22Rv1 (cell line): ENCODE data around the gene KIAA1671.

Experiments used
- H3K27ac ChIP-seq: fragments of 450-650 bp; 2 replicates; pipeline ENCODE4 v1.5.1; 2017
- ZFX ChIP-seq: fragments of 450-650 bp; IDR thresholded peaks from 2 replicates; pipeline ENCODE4 v1.6.1; 2017; ENCODE audit warnings: antibody characterized with exemption, borderline replicate concordance
- TF ChIP-seq, protein P1 (sequence below): fragments of 450-650 bp; IDR thresholded peaks from 2 replicates; pipeline ENCODE4 v1.5.1; 2017; ENCODE audit warnings: mild to moderate bottlenecking

Gene KIAA1671

DNA sequence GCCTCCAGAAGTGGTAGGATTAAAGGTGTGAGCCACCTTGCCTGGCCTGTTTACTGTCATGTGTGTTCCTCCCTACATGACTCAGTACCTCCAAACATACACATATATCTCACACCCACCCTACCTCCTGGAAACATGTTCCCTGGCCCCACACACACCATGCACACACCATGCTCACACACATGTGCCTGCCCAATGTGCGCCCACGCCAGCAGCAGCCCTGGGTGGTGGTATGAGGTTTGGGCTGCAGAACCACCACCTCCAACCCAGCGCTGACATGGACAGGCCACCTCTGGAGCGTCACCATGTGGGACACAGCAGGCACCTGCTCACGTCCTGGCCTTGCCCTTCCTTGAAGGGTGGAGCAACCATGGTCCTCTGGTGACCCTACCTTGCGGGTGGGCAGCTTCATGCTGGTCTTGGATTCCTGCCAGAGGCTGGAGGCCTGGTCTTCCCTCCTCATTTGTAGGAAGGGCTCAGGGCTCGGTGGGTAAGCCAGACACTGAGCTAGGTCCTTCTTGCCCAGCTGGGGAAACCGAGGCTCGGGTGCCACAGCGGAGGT, 37.9 kb downstream of the KIAA1671 start:
- no peak overlapping the region for H3K27ac ChIP-seq
- no peak for TF ChIP-seq ZFX
- TF ChIP-seq, protein P1, sequence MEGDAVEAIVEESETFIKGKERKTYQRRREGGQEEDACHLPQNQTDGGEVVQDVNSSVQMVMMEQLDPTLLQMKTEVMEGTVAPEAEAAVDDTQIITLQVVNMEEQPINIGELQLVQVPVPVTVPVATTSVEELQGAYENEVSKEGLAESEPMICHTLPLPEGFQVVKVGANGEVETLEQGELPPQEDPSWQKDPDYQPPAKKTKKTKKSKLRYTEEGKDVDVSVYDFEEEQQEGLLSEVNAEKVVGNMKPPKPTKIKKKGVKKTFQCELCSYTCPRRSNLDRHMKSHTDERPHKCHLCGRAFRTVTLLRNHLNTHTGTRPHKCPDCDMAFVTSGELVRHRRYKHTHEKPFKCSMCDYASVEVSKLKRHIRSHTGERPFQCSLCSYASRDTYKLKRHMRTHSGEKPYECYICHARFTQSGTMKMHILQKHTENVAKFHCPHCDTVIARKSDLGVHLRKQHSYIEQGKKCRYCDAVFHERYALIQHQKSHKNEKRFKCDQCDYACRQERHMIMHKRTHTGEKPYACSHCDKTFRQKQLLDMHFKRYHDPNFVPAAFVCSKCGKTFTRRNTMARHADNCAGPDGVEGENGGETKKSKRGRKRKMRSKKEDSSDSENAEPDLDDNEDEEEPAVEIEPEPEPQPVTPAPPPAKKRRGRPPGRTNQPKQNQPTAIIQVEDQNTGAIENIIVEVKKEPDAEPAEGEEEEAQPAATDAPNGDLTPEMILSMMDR = no peak

GRCh38 chr22:24992946-24993345, 40.4 kb downstream of the KIAA1671 start:
- no peak overlapping the region; the same call in 1 of the 2 replicates for H3K27ac ChIP-seq
- TF ChIP-seq ZFX = no peak
- TF ChIP-seq, protein P1 = no peak

DNA sequence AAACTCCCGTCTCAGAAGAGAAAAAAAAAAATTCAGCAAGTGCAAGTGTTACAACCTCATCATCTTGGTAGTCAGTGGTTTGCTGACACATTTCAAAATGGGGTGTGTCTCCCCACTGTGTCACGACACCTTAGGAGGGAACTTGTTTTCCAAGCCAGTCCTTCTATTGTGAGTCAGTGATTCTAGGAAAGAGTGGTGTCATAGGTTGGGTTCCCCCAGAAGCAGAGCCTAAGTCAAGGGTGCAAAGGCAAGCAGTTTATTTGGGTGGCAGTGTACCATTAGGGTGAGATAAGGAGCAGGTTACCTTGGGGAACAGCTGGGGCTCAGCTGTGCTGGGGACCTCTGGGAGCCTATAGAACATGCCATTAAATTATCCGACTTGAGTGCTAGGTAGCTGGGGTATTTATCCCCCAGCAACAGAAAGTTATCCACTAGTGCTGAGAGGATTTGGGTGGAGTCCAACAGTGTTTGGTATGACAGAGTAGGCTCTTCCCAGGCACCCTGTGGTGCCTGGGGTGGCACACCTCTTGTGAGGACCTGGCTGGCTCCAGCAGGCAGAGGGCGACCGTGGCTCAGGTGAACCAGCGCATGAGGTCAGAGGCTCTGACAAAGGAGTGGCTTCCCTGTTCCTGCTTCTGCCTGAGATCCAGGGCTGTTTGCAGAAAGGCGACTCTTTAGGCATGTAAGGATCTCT, 41.7 kb downstream of the KIAA1671 start:
- peak overlapping the region; percentile 31; the same call in 1 of the 2 replicates for H3K27ac ChIP-seq
- no peak for TF ChIP-seq ZFX
- TF ChIP-seq, protein P1 = peak; percentile 67

GRCh38 chr22:24995649-24996180, 43.2 kb downstream of the KIAA1671 start:
- TF ChIP-seq, protein P1 = no peak
- TF ChIP-seq ZFX = no peak
- H3K27ac ChIP-seq = peak overlapping the region; percentile 82

- H3K27ac ChIP-seq = peak overlapping the region; percentile 82
These were observed 44.0 kb downstream of the KIAA1671 start for GRCh38 chr22:24996420-24996952.

GRCh38 chr22:24997023-24997422, 44.5 kb downstream of the KIAA1671 start:
- H3K27ac ChIP-seq = peak overlapping the region; percentile 82
- TF ChIP-seq, protein P1 = no peak
- TF ChIP-seq ZFX = no peak

More at GRCh38 chr22:24996420-24996952, 44.0 kb downstream of the KIAA1671 start:
- TF ChIP-seq ZFX = no peak

DNA sequence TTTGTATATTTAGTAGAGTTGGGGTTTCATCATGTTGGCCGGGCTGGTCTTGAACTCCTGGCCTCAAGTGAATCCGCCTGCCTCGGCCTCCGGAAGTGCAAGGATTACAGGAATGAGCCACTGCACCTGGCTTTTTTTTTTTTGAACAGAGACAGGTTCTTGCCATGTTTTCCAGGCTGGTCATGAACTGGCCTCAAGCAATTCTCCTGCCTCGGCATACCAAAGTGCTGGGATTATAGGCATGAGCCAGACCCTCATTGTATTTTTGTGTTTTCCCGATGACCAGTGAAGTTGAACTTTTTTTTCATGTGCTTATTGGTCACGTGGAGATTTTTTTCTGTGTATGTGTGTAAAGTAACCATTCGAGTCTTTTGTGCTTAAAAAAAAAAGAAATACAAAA, 48.2 kb downstream of the KIAA1671 start:
- TF ChIP-seq, protein P1 = no peak
- TF ChIP-seq ZFX = no peak
- H3K27ac ChIP-seq = no peak overlapping the region
